Measurements from ENCODE around the gene P2RY2. TPM values are rescaled to one million over a fixed set of nuclear protein-coding genes. Genes with fewer than 3 reads are reported as not detected.
A peak's percentile ranks its signal among the peaks of the same experiment; 100 is the strongest.
"Not testable (repeated sequence)": the region's sequence is repeated elsewhere in the genome, so short reads cannot be mapped to it uniquely, and the experiment has no call there.

The P2RY2 gene
- polyA plus RNA-seq, 1 donor, result 4.8 TPM

DNA sequence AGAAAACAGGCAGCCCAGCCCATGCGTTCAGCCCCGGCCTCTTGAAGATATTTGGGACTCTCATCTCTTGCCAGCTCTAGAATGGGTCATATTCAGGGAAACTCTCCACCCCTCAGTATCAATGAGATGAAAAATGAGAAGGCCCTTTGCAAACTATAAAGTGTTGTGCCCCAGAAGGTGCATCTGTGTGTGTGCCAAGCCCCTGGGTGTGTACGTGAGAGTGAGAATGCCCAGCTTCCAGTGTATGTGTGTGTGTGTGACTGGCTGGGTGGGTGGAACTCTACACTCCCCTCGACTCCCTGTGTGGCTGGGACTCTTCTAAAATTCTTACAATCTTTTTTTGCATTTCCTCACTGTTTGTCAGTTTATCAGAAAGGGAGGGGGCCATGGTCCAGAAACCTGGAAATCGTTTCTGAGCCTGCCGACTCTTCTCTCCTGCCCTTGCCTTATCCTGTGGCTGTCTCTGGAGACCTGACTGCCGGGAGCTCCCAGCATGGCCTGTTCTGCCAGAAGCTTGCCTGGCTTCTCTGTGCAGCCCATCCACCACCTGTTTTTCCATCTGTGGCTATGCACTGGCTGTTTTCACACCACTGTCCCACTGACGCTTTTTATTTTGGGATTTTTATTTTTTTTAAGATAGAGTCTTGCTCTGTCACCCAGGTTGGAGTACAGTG lies 55.3 kb downstream of the P2RY2 start:
- Histone ChIP-seq H3K36me3 (ENCODE audit: control insufficient read depth, insufficient read depth, low read length) (peaks cover 6% of the 10 kb centered on the region), H3K27ac (ENCODE audit: low read length) (peak overlapping the region; percentile 98), H3K4me1 (ENCODE audit: control insufficient read depth, insufficient read depth, low read length) (peaks cover 78% of the 10 kb centered on the region), H3K4me3 (ENCODE audit: low read length) (peak overlapping the region; percentile 13), H3K27me3 (ENCODE audit: control insufficient read depth, insufficient read depth, low read length) (no peaks in the 10 kb centered on the region), H3K9me3 (ENCODE audit: control insufficient read depth, low read depth, low read length) (no peaks in the 10 kb centered on the region)
- no CpG with 5 or more reads among the region's 8 CpGs for WGBS (ENCODE audit: insufficient coverage, low lambda C conversion rate)
- DNase-seq, result peak in 1 of 2 donors; percentile 59

DNA sequence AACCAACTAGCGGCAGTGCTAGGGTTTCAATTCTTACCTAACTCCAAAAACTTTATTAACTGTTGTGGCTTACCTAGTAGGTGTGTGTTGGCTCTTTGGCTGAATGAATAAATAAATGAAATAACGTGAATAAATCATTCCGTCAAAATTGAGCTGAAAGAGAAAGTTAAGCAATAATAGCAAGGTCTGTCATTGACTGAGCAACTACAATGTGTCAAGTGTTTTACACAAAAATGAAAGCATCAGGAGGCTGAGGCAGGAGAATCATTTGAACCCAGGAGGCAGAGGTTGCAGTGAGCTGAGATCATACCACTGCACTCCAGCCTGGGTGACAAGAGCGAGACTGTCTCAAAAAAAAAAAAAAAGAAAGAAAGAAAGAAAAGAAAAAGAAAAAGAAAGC lies 56.1 kb downstream of the P2RY2 start:
- DNase-seq; H3K27me3 ChIP-seq (ENCODE audit: control insufficient read depth, insufficient read depth, low read length); H3K36me3 ChIP-seq (ENCODE audit: control insufficient read depth, insufficient read depth, low read length); H3K9me3 ChIP-seq (ENCODE audit: control insufficient read depth, low read depth, low read length): not testable (repeated sequence)
- H3K4me3 ChIP-seq (ENCODE audit: low read length), result peak overlapping the region; percentile 13
- 100% methylated on average over 2 of the region's 4 CpGs for WGBS (ENCODE audit: insufficient coverage, low lambda C conversion rate)
- peaks cover 69% of the 10 kb centered on the region for H3K4me1 ChIP-seq (ENCODE audit: control insufficient read depth, insufficient read depth, low read length)
- peak overlapping the region; percentile 98 for H3K27ac ChIP-seq (ENCODE audit: low read length)

DNA sequence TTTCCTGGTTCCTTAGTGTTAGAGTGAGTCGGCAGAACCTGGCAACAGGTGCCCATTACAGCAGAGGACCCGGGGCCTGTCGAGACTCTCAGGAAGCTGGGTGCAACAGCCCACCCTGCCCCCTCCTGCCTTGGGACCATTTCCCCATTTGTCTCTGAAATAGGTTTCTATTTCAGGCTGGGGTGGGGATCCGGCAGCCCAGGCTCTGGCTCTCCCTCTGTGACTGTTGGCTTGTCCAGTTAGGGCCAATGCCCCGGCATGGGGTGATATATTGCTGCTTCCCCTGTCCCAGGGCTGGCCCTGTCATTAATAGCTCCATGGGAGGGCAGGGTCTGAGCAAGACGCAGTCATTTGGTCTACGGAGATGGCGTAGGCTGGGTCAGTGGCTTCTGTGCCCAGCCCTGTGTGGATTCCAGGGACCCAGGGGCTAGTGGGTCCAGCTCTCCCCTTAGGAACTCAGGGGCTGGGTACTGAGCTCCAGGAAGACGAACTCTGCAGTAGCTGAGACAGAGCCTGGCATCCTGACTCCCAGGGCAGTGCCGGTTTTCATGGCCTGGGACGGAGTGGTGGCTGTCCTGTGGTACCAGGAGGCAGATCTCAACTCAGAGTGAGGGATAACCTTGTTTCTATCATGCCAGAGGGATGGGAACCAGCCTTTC lies 56.8 kb downstream of the P2RY2 start:
- peaks cover 65% of the 10 kb centered on the region for H3K4me1 ChIP-seq (ENCODE audit: control insufficient read depth, insufficient read depth, low read length)
- no peaks in the 10 kb centered on the region for H3K27me3 ChIP-seq (ENCODE audit: control insufficient read depth, insufficient read depth, low read length)
- H3K4me3 ChIP-seq (ENCODE audit: low read length), result no peak overlapping the region
- H3K36me3 ChIP-seq (ENCODE audit: control insufficient read depth, insufficient read depth, low read length), result peaks cover 6% of the 10 kb centered on the region
- H3K9me3 ChIP-seq (ENCODE audit: control insufficient read depth, low read depth, low read length), result no peaks in the 10 kb centered on the region
- DNase-seq, result no peak
- peak overlapping the region; percentile 98 for H3K27ac ChIP-seq (ENCODE audit: low read length)
- whole genome bisulfite sequencing (ENCODE audit: insufficient coverage, low lambda C conversion rate), result no CpG with 5 or more reads among the region's 11 CpGs

DNA sequence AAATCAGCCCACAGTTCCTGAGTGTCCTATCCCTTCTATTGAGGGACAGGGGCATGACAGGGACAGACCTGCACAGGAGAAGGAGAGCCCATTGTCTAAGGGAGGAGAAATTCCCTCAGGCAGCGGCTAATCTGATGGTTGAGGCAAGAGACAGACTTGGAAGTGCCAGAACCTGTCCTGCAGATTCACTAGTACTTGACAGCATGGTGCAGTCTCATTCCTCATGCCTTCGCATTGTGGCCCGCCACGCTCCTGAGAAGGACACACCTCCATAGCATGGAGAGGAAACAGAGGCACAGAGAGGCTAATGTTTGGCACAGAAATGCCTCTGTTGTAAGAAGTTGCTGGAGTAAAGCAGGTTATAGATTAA lies 57.3 kb downstream of the P2RY2 start:
- Histone ChIP-seq H3K36me3 (ENCODE audit: control insufficient read depth, insufficient read depth, low read length) (peaks cover 6% of the 10 kb centered on the region), H3K9me3 (ENCODE audit: control insufficient read depth, low read depth, low read length) (no peaks in the 10 kb centered on the region), H3K4me3 (ENCODE audit: low read length) (no peak overlapping the region), H3K27ac (ENCODE audit: low read length) (peak overlapping the region; percentile 98), H3K4me1 (ENCODE audit: control insufficient read depth, insufficient read depth, low read length) (peaks cover 64% of the 10 kb centered on the region), H3K27me3 (ENCODE audit: control insufficient read depth, insufficient read depth, low read length) (no peaks in the 10 kb centered on the region)
- no CpG with 5 or more reads among the region's 4 CpGs for WGBS (ENCODE audit: insufficient coverage, low lambda C conversion rate)
- no peak for DNase-seq

DNA sequence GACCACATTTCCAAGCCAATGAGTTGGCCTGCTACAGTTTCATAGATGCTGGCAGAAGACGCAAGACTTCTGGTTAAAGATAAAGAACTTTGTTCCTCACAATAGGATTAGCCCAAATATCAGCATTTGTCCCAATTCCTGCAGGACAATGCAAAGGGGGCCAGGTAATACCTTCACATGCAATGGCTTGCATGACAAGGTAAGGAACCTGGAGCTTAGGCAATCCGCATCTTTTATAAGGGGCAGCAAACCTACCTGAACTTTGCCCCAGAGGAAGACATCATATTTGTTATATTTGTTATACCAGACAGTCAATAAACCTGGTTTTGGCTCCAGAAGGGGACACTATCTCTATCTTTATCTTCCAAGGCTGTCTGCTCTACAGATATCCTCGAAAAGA lies 59.4 kb downstream of the P2RY2 start:
- H3K9me3 ChIP-seq (ENCODE audit: control insufficient read depth, low read depth, low read length), result no peaks in the 10 kb centered on the region
- H3K36me3 ChIP-seq (ENCODE audit: control insufficient read depth, insufficient read depth, low read length), result peaks cover 4% of the 10 kb centered on the region
- H3K4me1 ChIP-seq (ENCODE audit: control insufficient read depth, insufficient read depth, low read length), result peaks cover 65% of the 10 kb centered on the region
- H3K27ac ChIP-seq (ENCODE audit: low read length), result peak overlapping the region; percentile 13
- H3K27me3 ChIP-seq (ENCODE audit: control insufficient read depth, insufficient read depth, low read length), result no peaks in the 10 kb centered on the region
- WGBS (ENCODE audit: insufficient coverage, low lambda C conversion rate), result no CpG with 5 or more reads among the region's 3 CpGs
- no peak for DNase-seq
- no peak overlapping the region for H3K4me3 ChIP-seq (ENCODE audit: low read length)

DNA sequence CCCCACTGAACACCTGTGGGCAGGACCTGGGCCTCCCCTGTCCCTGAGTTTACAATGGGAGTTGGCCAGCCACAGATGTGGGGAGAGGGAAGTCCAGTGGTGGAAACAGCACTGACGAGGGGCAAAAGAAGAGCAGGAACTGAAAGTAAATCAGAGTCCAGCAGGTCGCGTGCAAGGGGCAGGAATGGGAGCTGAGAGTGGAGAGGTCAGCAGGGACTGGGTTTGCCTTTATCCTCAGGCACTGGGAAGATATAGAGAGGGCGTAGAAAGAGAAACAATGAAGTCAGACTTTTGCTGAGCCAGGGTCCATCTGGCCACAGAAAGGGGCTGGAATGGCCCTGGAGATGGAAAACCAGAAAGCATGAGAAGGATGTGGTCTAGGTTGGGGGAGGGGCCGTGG lies 62.5 kb downstream of the P2RY2 start:
- no peak overlapping the region for H3K4me3 ChIP-seq (ENCODE audit: low read length)
- H3K9me3 ChIP-seq (ENCODE audit: control insufficient read depth, low read depth, low read length), result no peaks in the 10 kb centered on the region
- H3K36me3 ChIP-seq (ENCODE audit: control insufficient read depth, insufficient read depth, low read length), result no peaks in the 10 kb centered on the region
- H3K27me3 ChIP-seq (ENCODE audit: control insufficient read depth, insufficient read depth, low read length), result no peaks in the 10 kb centered on the region
- H3K4me1 ChIP-seq (ENCODE audit: control insufficient read depth, insufficient read depth, low read length), result peaks cover 53% of the 10 kb centered on the region
- 94% methylated on average over 3 of the region's 5 CpGs for WGBS (ENCODE audit: insufficient coverage, low lambda C conversion rate)
- H3K27ac ChIP-seq (ENCODE audit: low read length), result peak overlapping the region; percentile 92
- DNase-seq, result peak; percentile 68 to 83

DNA sequence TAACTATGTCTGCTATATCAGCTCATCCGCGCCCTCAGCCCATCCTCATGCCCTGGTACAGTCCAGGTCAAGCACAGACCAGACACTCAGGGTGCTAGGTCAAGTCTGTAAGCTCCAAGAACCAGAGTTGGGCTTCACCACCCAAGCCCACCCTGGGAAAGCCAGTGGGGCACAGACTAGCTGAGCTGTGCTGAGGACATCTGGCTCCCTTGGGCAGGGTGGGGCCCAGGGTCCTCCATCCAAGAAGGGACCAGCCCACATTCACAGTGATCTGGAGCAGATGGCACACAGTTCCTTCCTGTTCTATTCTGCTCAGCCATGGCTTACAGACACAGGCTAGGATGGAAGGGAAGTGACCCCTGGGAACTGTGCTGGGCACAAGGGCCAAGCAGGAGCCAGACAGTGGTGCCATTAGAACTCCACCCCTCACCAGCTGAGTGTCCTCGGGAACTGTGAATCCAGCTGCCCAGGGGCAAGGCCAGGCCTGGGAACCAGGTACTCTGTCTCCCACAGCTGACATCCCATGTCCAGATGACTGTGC lies 63.2 kb downstream of the P2RY2 start:
- H3K4me3 ChIP-seq (ENCODE audit: low read length), result no peak overlapping the region
- DNase-seq, result no peak
- H3K36me3 ChIP-seq (ENCODE audit: control insufficient read depth, insufficient read depth, low read length), result no peaks in the 10 kb centered on the region
- peak overlapping the region; percentile 92 for H3K27ac ChIP-seq (ENCODE audit: low read length)
- no CpG with 5 or more reads among the region's 3 CpGs for WGBS (ENCODE audit: insufficient coverage, low lambda C conversion rate)
- peaks cover 57% of the 10 kb centered on the region for H3K4me1 ChIP-seq (ENCODE audit: control insufficient read depth, insufficient read depth, low read length)
- H3K27me3 ChIP-seq (ENCODE audit: control insufficient read depth, insufficient read depth, low read length), result no peaks in the 10 kb centered on the region
- no peaks in the 10 kb centered on the region for H3K9me3 ChIP-seq (ENCODE audit: control insufficient read depth, low read depth, low read length)

DNA sequence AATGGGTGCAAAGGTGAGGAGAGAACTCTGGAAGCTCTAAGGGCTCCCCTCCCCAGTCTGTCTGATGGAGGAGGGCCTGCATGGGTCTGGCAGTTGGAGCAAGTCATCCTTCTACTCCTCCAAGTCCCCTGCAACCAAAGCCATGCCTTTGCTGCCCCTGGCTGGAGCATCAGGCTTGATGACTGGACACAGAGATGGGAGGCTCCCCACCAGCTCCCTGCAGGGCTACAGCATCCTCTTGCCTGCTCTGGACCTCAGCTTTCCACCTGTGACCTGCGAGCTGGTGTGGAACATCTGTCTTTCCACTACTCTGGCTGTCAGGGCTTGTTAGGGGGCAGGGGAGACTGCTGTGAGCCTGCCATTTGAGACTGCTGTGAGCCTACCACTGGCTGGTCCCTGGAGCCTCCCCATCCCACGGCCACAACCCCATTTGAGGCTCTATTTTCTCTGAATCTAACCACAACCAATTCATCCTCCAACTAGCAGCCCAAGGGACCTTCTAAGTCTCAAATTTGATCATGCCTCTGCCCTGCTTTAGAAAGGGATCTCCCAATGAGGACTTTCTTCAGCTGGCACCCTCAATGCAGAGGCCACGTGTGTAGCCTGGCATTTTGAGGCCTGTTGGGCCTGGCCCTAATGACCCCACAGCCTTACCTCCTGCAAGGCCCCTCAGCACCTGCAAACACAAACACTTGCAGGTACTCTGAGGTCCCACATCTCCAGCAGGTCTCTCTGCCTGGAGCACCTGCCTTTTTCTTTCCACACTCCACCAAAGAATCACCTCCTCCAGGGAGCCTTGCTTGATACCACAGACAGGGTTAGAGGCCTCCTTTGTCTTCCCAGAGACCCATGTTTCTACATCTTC lies 63.9 kb downstream of the P2RY2 start:
- Histone ChIP-seq H3K36me3 (ENCODE audit: control insufficient read depth, insufficient read depth, low read length) (no peaks in the 10 kb centered on the region), H3K4me3 (ENCODE audit: low read length) (no peak overlapping the region), H3K4me1 (ENCODE audit: control insufficient read depth, insufficient read depth, low read length) (peaks cover 55% of the 10 kb centered on the region), H3K9me3 (ENCODE audit: control insufficient read depth, low read depth, low read length) (no peaks in the 10 kb centered on the region), H3K27me3 (ENCODE audit: control insufficient read depth, insufficient read depth, low read length) (no peaks in the 10 kb centered on the region), H3K27ac (ENCODE audit: low read length) (peak overlapping the region; percentile 92)
- no peak for DNase-seq
- no CpG with 5 or more reads among the region's 3 CpGs for WGBS (ENCODE audit: insufficient coverage, low lambda C conversion rate)

DNA sequence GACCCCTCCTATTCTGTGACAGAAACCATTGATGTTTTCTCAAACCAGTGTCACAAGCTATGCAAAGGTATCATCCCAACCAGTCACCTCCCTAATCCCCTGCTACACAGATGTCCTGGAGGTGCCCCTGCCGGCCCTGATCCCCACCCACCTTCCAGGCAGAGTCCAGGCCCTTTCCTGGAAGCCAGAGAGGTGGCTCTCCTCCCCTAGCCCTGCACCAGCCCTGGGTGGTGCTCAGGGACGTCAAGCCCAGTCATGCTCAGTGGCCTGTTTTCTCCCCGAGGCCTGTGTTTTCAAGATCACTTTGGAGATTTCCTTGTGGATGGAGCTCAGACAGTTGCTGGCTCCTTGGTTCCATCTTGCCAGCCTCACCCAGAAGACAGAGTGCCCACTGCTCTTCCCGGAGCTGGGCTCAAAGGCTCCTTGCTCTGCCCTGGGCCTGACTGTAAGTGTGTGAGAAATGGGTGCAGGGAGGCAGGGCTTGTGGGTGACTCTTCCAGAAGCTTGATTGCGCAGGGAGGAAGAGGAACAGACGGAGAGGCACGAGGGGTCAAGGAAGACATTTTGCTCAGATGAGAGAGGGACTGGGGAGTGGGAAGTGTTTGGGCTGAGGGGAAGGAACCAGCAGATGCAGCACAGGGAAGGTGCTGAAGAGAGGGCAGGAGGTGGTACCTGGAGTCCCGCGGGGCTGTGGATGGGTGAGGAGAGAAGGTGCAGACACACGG lies 65.4 kb downstream of the P2RY2 start:
- Histone ChIP-seq H3K4me1 (ENCODE audit: control insufficient read depth, insufficient read depth, low read length) (peaks cover 56% of the 10 kb centered on the region), H3K36me3 (ENCODE audit: control insufficient read depth, insufficient read depth, low read length) (no peaks in the 10 kb centered on the region), H3K27ac (ENCODE audit: low read length) (peak overlapping the region; percentile 30), H3K9me3 (ENCODE audit: control insufficient read depth, low read depth, low read length) (no peaks in the 10 kb centered on the region), H3K27me3 (ENCODE audit: control insufficient read depth, insufficient read depth, low read length) (no peaks in the 10 kb centered on the region), H3K4me3 (ENCODE audit: low read length) (no peak overlapping the region)
- WGBS (ENCODE audit: insufficient coverage, low lambda C conversion rate), result 60% methylated on average over 2 of the region's 10 CpGs
- peak in 1 of 2 donors; percentile 65 for DNase-seq

DNA sequence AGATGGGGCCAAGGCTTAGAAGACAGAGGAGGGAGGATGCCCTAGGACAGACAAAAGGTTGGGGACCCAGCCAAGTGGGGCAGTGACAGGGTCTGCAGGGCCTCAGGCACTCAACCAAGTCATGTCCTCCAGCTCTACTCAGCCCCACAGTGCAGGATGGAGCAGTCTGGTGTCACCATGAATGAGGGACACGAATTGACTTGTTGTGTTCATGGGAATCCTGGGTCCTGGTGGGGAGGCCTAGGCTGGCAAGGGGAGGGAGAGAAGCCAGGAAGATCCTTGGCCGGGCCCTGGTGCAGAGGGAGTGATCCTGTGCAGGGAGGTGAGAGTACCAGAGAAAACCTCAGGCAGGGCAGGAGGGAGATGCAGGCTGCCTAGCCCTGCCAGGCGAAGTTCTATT lies 66.0 kb downstream of the P2RY2 start:
- no CpG with 5 or more reads among the region's 3 CpGs for WGBS (ENCODE audit: insufficient coverage, low lambda C conversion rate)
- Histone ChIP-seq H3K27me3 (ENCODE audit: control insufficient read depth, insufficient read depth, low read length) (no peaks in the 10 kb centered on the region), H3K36me3 (ENCODE audit: control insufficient read depth, insufficient read depth, low read length) (no peaks in the 10 kb centered on the region), H3K4me3 (ENCODE audit: low read length) (no peak overlapping the region), H3K27ac (ENCODE audit: low read length) (peak overlapping the region; percentile 21), H3K4me1 (ENCODE audit: control insufficient read depth, insufficient read depth, low read length) (peaks cover 63% of the 10 kb centered on the region), H3K9me3 (ENCODE audit: control insufficient read depth, low read depth, low read length) (no peaks in the 10 kb centered on the region)
- no peak for DNase-seq
